Mesenchymal stem cell (in vitro differentiated cells and primary cell): Measurements from ENCODE around the gene TNFSF4.
A peak's percentile ranks its signal among the peaks of the same experiment; 100 is the strongest.

Source experiments
- DNase-seq: peaks from one replicate; pipeline ENCODE4 v3.0.0-alpha.2; 2013
- H2AFZ ChIP-seq: one replicate; pipeline ENCODE4 v1.6.1; 2013; ENCODE audit warnings: low read depth, mild to moderate bottlenecking, control low read depth, inconsistent platforms, low read length, moderate library complexity
- H2AK5ac ChIP-seq: 2 replicates; pipeline ENCODE4 v1.6.1; 2013; ENCODE audit warnings: low read length, moderate library complexity, mild to moderate bottlenecking, inconsistent platforms; ENCODE audit not compliant: severe bottlenecking
- H2BK120ac ChIP-seq: one replicate; pipeline ENCODE4 v1.6.1; 2013; ENCODE audit warnings: low read depth, mild to moderate bottlenecking, inconsistent platforms, low read length, moderate library complexity
- H2BK12ac ChIP-seq, 2 experiments: one replicate each; pipeline ENCODE4 v1.6.1; 2013; ENCODE audit warnings: inconsistent platforms in 2 of 2, low read length in 2 of 2, mild to moderate bottlenecking in 2 of 2, moderate library complexity in 2 of 2, control low read depth in 1 of 2
- H2BK15ac ChIP-seq: one replicate; pipeline ENCODE4 v1.6.1; 2013; ENCODE audit warnings: mild to moderate bottlenecking, low read depth, inconsistent platforms; ENCODE audit not compliant: poor library complexity, severe bottlenecking
- H2BK5ac ChIP-seq: 2 replicates; pipeline ENCODE4 v1.6.1; 2013; ENCODE audit warnings: low read depth, mild to moderate bottlenecking, low read length, control low read depth, inconsistent platforms; ENCODE audit not compliant: poor library complexity, severe bottlenecking
- H3K14ac ChIP-seq, 2 experiments: one replicate each; pipeline ENCODE4 v1.6.1; 2013; ENCODE audit warnings: inconsistent platforms in 2 of 2, low read length in 2 of 2, control low read depth in 1 of 2, mild to moderate bottlenecking in 1 of 2, moderate library complexity in 1 of 2
- H3K18ac ChIP-seq, 2 experiments: one replicate each; pipeline ENCODE4 v1.6.1; 2013; ENCODE audit warnings: inconsistent platforms in 2 of 2, low read length in 2 of 2, control low read depth in 1 of 2, low read depth in 1 of 2, mild to moderate bottlenecking in 1 of 2
- H3K23ac ChIP-seq, 2 experiments: one replicate each; pipeline ENCODE4 v1.6.1; 2013; ENCODE audit warnings: inconsistent platforms in 2 of 2, low read length in 2 of 2, mild to moderate bottlenecking in 2 of 2, moderate library complexity in 2 of 2, control low read depth in 1 of 2
- H3K27ac ChIP-seq: 2 replicates; pipeline ENCODE4 v1.5.1; 2013; ENCODE audit warnings: mild to moderate bottlenecking, moderate library complexity, low read length, control low read depth, inconsistent platforms; ENCODE audit not compliant: poor library complexity, severe bottlenecking
- H3K27me3 ChIP-seq, 2 experiments: 2 replicates each; pipeline versions ENCODE4 v1.6.1 to v1.7.0; 2013; ENCODE audit warnings: low read length in 2 of 2, mild to moderate bottlenecking in 2 of 2, moderate library complexity in 2 of 2, control low read depth in 1 of 2, inconsistent platforms in 1 of 2; ENCODE audit not compliant: control insufficient read depth in 1 of 2, insufficient read depth in 1 of 2
- H3K36me3 ChIP-seq, 2 experiments: 2 replicates each; pipeline versions ENCODE4 v1.6.1 to v1.7.0; 2013; ENCODE audit warnings: low read length in 2 of 2, control low read depth in 1 of 2, inconsistent platforms in 1 of 2, low read depth in 1 of 2, mild to moderate bottlenecking in 1 of 2; ENCODE audit not compliant: insufficient read depth in 2 of 2, control insufficient read depth in 1 of 2
- H3K4ac ChIP-seq, 2 experiments: one replicate each; pipeline ENCODE4 v1.6.1; 2013; ENCODE audit warnings: inconsistent platforms in 2 of 2, low read length in 2 of 2, mild to moderate bottlenecking in 2 of 2, moderate library complexity in 2 of 2, control low read depth in 1 of 2, low read depth in 1 of 2
- H3K4me1 ChIP-seq: 2 replicates; pipeline ENCODE4 v1.6.1; 2013; ENCODE audit warnings: low read depth, low read length, control low read depth; ENCODE audit not compliant: control insufficient read depth, insufficient read depth
- H3K4me2 ChIP-seq: 2 replicates; pipeline ENCODE4 v1.6.1; 2013; ENCODE audit warnings: low read length, mild to moderate bottlenecking, inconsistent platforms; ENCODE audit not compliant: poor library complexity, severe bottlenecking
- H3K4me3 ChIP-seq, 2 experiments: 2 replicates each; pipeline versions ENCODE4 v1.5.1 to v1.7.0; 2013; ENCODE audit warnings: low read length in 2 of 2, mild to moderate bottlenecking in 2 of 2, control low read depth in 1 of 2, low read depth in 1 of 2; ENCODE audit not compliant: insufficient read depth in 1 of 2
- H3K79me1 ChIP-seq: replicated peaks from 2 replicates; pipeline ENCODE4 v1.6.1; 2013; ENCODE audit warnings: mild to moderate bottlenecking, control low read depth, low read length, inconsistent platforms; ENCODE audit not compliant: poor library complexity, severe bottlenecking
- H3K9ac ChIP-seq: 2 replicates; pipeline ENCODE4 v1.7.0; 2013; ENCODE audit warnings: mild to moderate bottlenecking, low read length, moderate library complexity
- H3K9me3 ChIP-seq: 2 replicates; pipeline ENCODE4 v1.7.0; 2013; ENCODE audit warnings: mild to moderate bottlenecking, low read length; ENCODE audit not compliant: control insufficient read depth
- H4K8ac ChIP-seq: one replicate; pipeline ENCODE4 v1.6.1; 2013; ENCODE audit warnings: inconsistent platforms, mild to moderate bottlenecking, low read length, moderate library complexity
- H4K91ac ChIP-seq: one replicate; pipeline ENCODE4 v1.6.1; 2013; ENCODE audit warnings: mild to moderate bottlenecking, low read length, inconsistent platforms
- WGBS: methylation state at CpG from one replicate; pipeline ENCODE4 v1.1.7; 2013; ENCODE audit warnings: mixed read lengths; 5-methylcytosine and 5-hydroxymethylcytosine counted together

TNFSF4 gene

GRCh38 chr1:173195596-173196088 is 11.5 kb downstream of the TNFSF4 start:
- Histone ChIP-seq H3K4ac (peak overlapping the region in 1 of 2 experiments; percentile 43), H3K4me2 (no peak overlapping the region), H2AK5ac (no peak overlapping the region), H2BK12ac (peak overlapping the region; percentile 1 to 83), H3K23ac (no peak overlapping the region), H3K36me3 (no peaks in the 10 kb centered on the region), H3K9ac (no peak overlapping the region), H3K27ac (no peak overlapping the region), H3K79me1 (no peaks in the 10 kb centered on the region), H3K14ac (no peak overlapping the region), H2BK5ac (no peak overlapping the region), H3K9me3 (no peaks in the 10 kb centered on the region), H3K4me1 (peaks cover under 1% of the 10 kb centered on the region), H3K4me3 (no peak overlapping the region), H2BK15ac (no peak overlapping the region), H3K18ac (peak overlapping the region in 1 of 2 experiments; percentile 23), H4K8ac (peak overlapping the region; percentile 56), H2BK120ac (no peak overlapping the region), H3K27me3 (no peaks in the 10 kb centered on the region), H2AFZ (no peak overlapping the region), H4K91ac (peak overlapping the region; percentile 22)
- 95% methylated on average over 4 of the region's 5 CpGs for WGBS
- no peak for DNase-seq

GRCh38 chr1:173193639-173194038 is 13.5 kb downstream of the TNFSF4 start:
- 50% methylated on average over 1 of the region's 2 CpGs for WGBS
- H4K91ac ChIP-seq, result no peak overlapping the region
- H2BK5ac ChIP-seq, result no peak overlapping the region
- H3K4me2 ChIP-seq, result no peak overlapping the region
- no peak overlapping the region for H3K9ac ChIP-seq
- H3K23ac ChIP-seq, result no peak overlapping the region
- no peak overlapping the region for H2BK12ac ChIP-seq
- no peaks in the 10 kb centered on the region for H3K9me3 ChIP-seq
- H3K4me3 ChIP-seq, result no peak overlapping the region
- H3K79me1 ChIP-seq, result no peaks in the 10 kb centered on the region
- no peak overlapping the region for H2AK5ac ChIP-seq
- H3K36me3 ChIP-seq, result no peaks in the 10 kb centered on the region
- H3K4ac ChIP-seq, result no peak overlapping the region
- H2AFZ ChIP-seq, result no peak overlapping the region
- DNase-seq, result peak; percentile 57
- no peak overlapping the region for H4K8ac ChIP-seq
- H3K18ac ChIP-seq, result peak overlapping the region in 1 of 2 experiments; percentile 25
- H3K4me1 ChIP-seq, result peaks cover 6% of the 10 kb centered on the region
- no peak overlapping the region for H3K14ac ChIP-seq
- H3K27ac ChIP-seq, result peak overlapping the region; percentile 41
- H2BK15ac ChIP-seq, result no peak overlapping the region
- H3K27me3 ChIP-seq, result no peaks in the 10 kb centered on the region
- no peak overlapping the region for H2BK120ac ChIP-seq

- H3K4ac ChIP-seq, result peak overlapping the region in 1 of 2 experiments; percentile 69
- no peaks in the 10 kb centered on the region for H3K27me3 ChIP-seq
- no peak overlapping the region for H3K4me3 ChIP-seq
- no peak overlapping the region for H3K14ac ChIP-seq
- no peak overlapping the region for H3K27ac ChIP-seq
- H3K4me2 ChIP-seq, result no peak overlapping the region
- H2BK5ac ChIP-seq, result no peak overlapping the region
- H2BK120ac ChIP-seq, result no peak overlapping the region
- peak overlapping the region in 1 of 2 experiments; percentile 76 for H2BK12ac ChIP-seq
- no peak overlapping the region for H3K9ac ChIP-seq
- no peak overlapping the region for H2AFZ ChIP-seq
- peak overlapping the region; percentile 13 for H4K8ac ChIP-seq
- H3K18ac ChIP-seq, result peak overlapping the region in 1 of 2 experiments; percentile 93
- 85% methylated on average over 2 of the region's 2 CpGs for WGBS
- DNase-seq, result peak; percentile 34
- H3K9me3 ChIP-seq, result no peaks in the 10 kb centered on the region
- H3K23ac ChIP-seq, result peak overlapping the region in 1 of 2 experiments; percentile 67
- no peak overlapping the region for H2BK15ac ChIP-seq
- H2AK5ac ChIP-seq, result no peak overlapping the region
- H3K79me1 ChIP-seq, result no peaks in the 10 kb centered on the region
- H3K4me1 ChIP-seq, result peaks cover 6% of the 10 kb centered on the region
- H4K91ac ChIP-seq, result no peak overlapping the region
- no peaks in the 10 kb centered on the region for H3K36me3 ChIP-seq
Observed at GRCh38 chr1:173191011-173191705, 16.0 kb downstream of the TNFSF4 start.

- Histone ChIP-seq H2BK5ac (no peak overlapping the region), H3K14ac (no peak overlapping the region), H2AK5ac (no peak overlapping the region), H4K91ac (no peak overlapping the region), H3K18ac (peak overlapping the region; percentile 2 to 72), H3K27ac (peak overlapping the region; percentile 60), H2BK120ac (no peak overlapping the region), H3K23ac (no peak overlapping the region), H3K79me1 (no peaks in the 10 kb centered on the region), H2BK12ac (peak overlapping the region in 1 of 2 experiments; percentile 17), H3K9ac (no peak overlapping the region), H3K9me3 (no peaks in the 10 kb centered on the region), H3K36me3 (no peaks in the 10 kb centered on the region), H2AFZ (no peak overlapping the region), H4K8ac (peak overlapping the region; percentile 29), H2BK15ac (no peak overlapping the region), H3K4ac (peak overlapping the region; percentile 47 to 57), H3K4me3 (no peak overlapping the region), H3K4me2 (no peak overlapping the region), H3K4me1 (peaks cover 6% of the 10 kb centered on the region), H3K27me3 (no peaks in the 10 kb centered on the region)
- peak; percentile 88 for DNase-seq
- WGBS, result 61% methylated on average over 10 of the region's 10 CpGs
Observed at GRCh38 chr1:173190101-173190936, 16.8 kb downstream of the TNFSF4 start.
